ENCODE results near the gene SAP130.

The SAP130 gene

GRCh38 chr2:127893494-127893893 lies 134.4 kb downstream of the SAP130 start:
- DNase-seq (no peak), ATAC-seq (no peak)

GRCh38 chr2:127893033-127893432 lies 134.8 kb downstream of the SAP130 start:
- no peak for ATAC-seq
- DNase-seq = no peak

GRCh38 chr2:127891811-127892210 lies 136.0 kb downstream of the SAP130 start:
- no peak for ATAC-seq
- no peak for DNase-seq
